HFFc6 (cell line): Measurements from ENCODE around the gene PPP2R3C. TPM values are rescaled to one million over a fixed set of nuclear protein-coding genes. Genes with fewer than 3 reads are reported as not detected.
"Not testable (repeated sequence)": the region's sequence is repeated elsewhere in the genome, so short reads cannot be mapped to it uniquely, and the experiment has no call there.

Experiments
- DNase-seq: peaks from one replicate; pipeline ENCODE4 v3.0.0-alpha.2; 2018
- H3K27ac Mint-ChIP-seq: 2 replicates; pipeline ENCODE4 v1.8.0; 2020; ENCODE audit warnings: mild to moderate bottlenecking, mixed read lengths
- H3K27me3 Mint-ChIP-seq: 2 replicates; pipeline ENCODE4 v1.8.0; 2021; ENCODE audit warnings: mild to moderate bottlenecking, moderate library complexity, mixed read lengths; ENCODE audit not compliant: insufficient read depth
- H3K36me3 Mint-ChIP-seq: 2 replicates; pipeline ENCODE4 v1.8.0; 2021; ENCODE audit warnings: low read depth, mixed read lengths
- H3K4me1 Mint-ChIP-seq: 2 replicates; pipeline ENCODE4 v1.8.0; 2020; ENCODE audit warnings: low read depth, mixed read lengths
- H3K4me3 Mint-ChIP-seq: 2 replicates; pipeline ENCODE4 v1.8.0; 2020; ENCODE audit warnings: mild to moderate bottlenecking, moderate library complexity, mixed read lengths
- H3K9me3 Mint-ChIP-seq: 2 replicates; pipeline ENCODE4 v1.8.0; 2020; ENCODE audit warnings: mild to moderate bottlenecking, mixed read lengths
- CTCF ChIP-seq: fragments of 200-600 bp; sonication (generic); IDR thresholded peaks from 2 replicates; pipeline ENCODE4 v1.5.0; 2021; ENCODE audit warnings: antibody characterized with exemption, mild to moderate bottlenecking
- total RNA-seq, 6 experiments: library from RNA; stranded (reverse); fragmentation: NEBNext Ultra II Directional; extraction: Animal tissue kit (Norgen Biotek cat#: 25700); gene quantifications; 2 replicates in 1 of 6; 3 replicates in 5 of 6; pipeline ENCODE4 v1.2.3, GENCODE V29; 2021

The PPP2R3C gene
- total RNA-seq, 6 experiments from 2014 or later, result 19.0 to 26.4 (median 23.8) TPM

GRCh38 chr14:35044939-35045797 lies 76.6 kb downstream of the PPP2R3C start:
- DNase-seq, result no peak
- peak overlapping the region; percentile 100 for H3K27ac Mint-ChIP-seq
- H3K4me3 Mint-ChIP-seq, result peak overlapping the region; percentile 99
- peaks cover 28% of the 10 kb centered on the region for H3K4me1 Mint-ChIP-seq
- peaks cover 8% of the 10 kb centered on the region; the same call in 1 of the 2 replicates for H3K36me3 Mint-ChIP-seq
- no peak for TF ChIP-seq CTCF
- H3K27me3 Mint-ChIP-seq, result 0 out of 2 replicates have a peak, but pooled peaks cover 3% of the 10 kb centered on the region
- H3K9me3 Mint-ChIP-seq, result no peaks in the 10 kb centered on the region

GRCh38 chr14:35043046-35043445 lies 78.7 kb downstream of the PPP2R3C start:
- H3K27ac Mint-ChIP-seq, result no peak overlapping the region; the same call in 1 of the 2 replicates
- H3K27me3 Mint-ChIP-seq, result 0 out of 2 replicates have a peak, but pooled peaks cover 3% of the 10 kb centered on the region
- no peak for TF ChIP-seq CTCF
- DNase-seq, result no peak
- H3K4me3 Mint-ChIP-seq, result no peak overlapping the region
- H3K4me1 Mint-ChIP-seq, result peaks cover 22% of the 10 kb centered on the region
- no peaks in the 10 kb centered on the region for H3K9me3 Mint-ChIP-seq
- peaks cover 5% of the 10 kb centered on the region; the same call in 1 of the 2 replicates for H3K36me3 Mint-ChIP-seq

GRCh38 chr14:35042632-35043031 lies 79.2 kb downstream of the PPP2R3C start:
- Mint-ChIP-seq H3K27me3 (0 out of 2 replicates have a peak, but pooled peaks cover 3% of the 10 kb centered on the region), H3K36me3 (peaks cover under 1% of the 10 kb centered on the region; the same call in 1 of the 2 replicates), H3K4me1 (peaks cover 18% of the 10 kb centered on the region), H3K27ac (no peak overlapping the region; the same call in 1 of the 2 replicates), H3K4me3 (no peak overlapping the region), H3K9me3 (no peaks in the 10 kb centered on the region)
- TF ChIP-seq CTCF, result no peak
- no peak for DNase-seq

GRCh38 chr14:35038312-35038711 lies 83.5 kb downstream of the PPP2R3C start:
- not testable (repeated sequence) for H3K27ac Mint-ChIP-seq
- peaks cover 20% of the 10 kb centered on the region for H3K36me3 Mint-ChIP-seq

More at GRCh38 chr14:35038312-35038711, 83.5 kb downstream of the PPP2R3C start:
- DNase-seq, H3K27me3 Mint-ChIP-seq, H3K4me1 Mint-ChIP-seq, H3K4me3 Mint-ChIP-seq: not testable (repeated sequence)
- peaks cover 26% of the 10 kb centered on the region for H3K9me3 Mint-ChIP-seq

Other genes with a start within 250 kb of the PPP2R3C start
- gene BAZ1A, start 246.6 kb downstream of the PPP2R3C start, total RNA-seq, result 10 to 100 TPM; 23.1 to 29.5 (median 26.6) TPM
- 10 to 100 TPM; 68.6 to 83.0 (median 75.1) TPM for gene SRP54, start 139.0 kb downstream of the PPP2R3C start, total RNA-seq
- gene FAM177A1, start 75.7 kb downstream of the PPP2R3C start, total RNA-seq, result 10 to 100 TPM; 80.2 to 99.5 (median 91.9) TPM
- 10 to 100 TPM; 22.6 to 29.6 (median 26.6) TPM for gene PRORP, start 562 bp upstream of the PPP2R3C start, total RNA-seq
- 100 to 1,000 TPM; 186 to 233 (median 222) TPM for gene PSMA6, start 170.4 kb upstream of the PPP2R3C start, total RNA-seq